Transverse colon (tissue), 4 donors: ENCODE measurements around the gene FAM210A. TPM values are rescaled to one million over a fixed set of nuclear protein-coding genes. Genes with fewer than 3 reads are reported as not detected.

Experiments used
- DNase-seq: peaks from one replicate; pipeline ENCODE4 v3.0.0-alpha.2; 2019
- H3K27ac ChIP-seq, 4 donors: fragments of 200-600 bp; sonication (generic); 2 replicates each; pipeline ENCODE4 v1.5.1; 2016 to 2018; ENCODE audit warnings: inconsistent platforms in 4 of 4
- H3K27me3 ChIP-seq: fragments of 200-600 bp; sonication (generic); 2 replicates; pipeline ENCODE4 v1.5.1; 2017; ENCODE audit warnings: inconsistent platforms
- H3K36me3 ChIP-seq, 4 donors: fragments of 200-600 bp; sonication (generic); 2 replicates each; pipeline ENCODE4 v1.5.1; 2017 to 2019; ENCODE audit warnings: inconsistent platforms in 4 of 4
- H3K4me1 ChIP-seq, 4 donors: fragments of 200-600 bp; sonication (generic); 2 replicates each; pipeline ENCODE4 v1.5.1; 2017 to 2020; ENCODE audit warnings: inconsistent platforms in 4 of 4
- H3K4me3 ChIP-seq, 4 donors: fragments of 200-600 bp; sonication (generic); 1 replicate in 1 of 4; 2 replicates in 3 of 4; pipeline versions ENCODE4 v1.5.1 to v1.6.1; 2017 to 2019; ENCODE audit warnings: inconsistent platforms in 4 of 4
- H3K9me3 ChIP-seq, 2 donors: fragments of 200-600 bp; sonication (generic); 2 replicates each; pipeline ENCODE4 v1.5.1; 2017 to 2019; ENCODE audit warnings: inconsistent platforms in 2 of 2
- CTCF ChIP-seq, 5 experiments: fragments of 200-600 bp in 3 of 5; fragments of 450-650 bp in 2 of 5; sonication (generic) in 3 of 5; IDR thresholded peaks; 1 replicate in 2 of 5; 2 replicates in 3 of 5; pipeline ENCODE4 v1.5.1; 2016 to 2017; ENCODE audit warnings: antibody characterized with exemption in 5 of 5, inconsistent platforms in 3 of 5, mild to moderate bottlenecking in 2 of 5, moderate library complexity in 1 of 5
- EP300 ChIP-seq: sonication (generic); formaldehyde crosslinking; IDR thresholded peaks from one replicate; pipeline ENCODE4 v1.6.1; 2017; ENCODE audit warnings: antibody characterized with exemption, low read depth
- POLR2A ChIP-seq: fragments of 450-650 bp; IDR thresholded peaks from one replicate; pipeline ENCODE4 v1.6.1; 2016; ENCODE audit warnings: antibody characterized with exemption, mild to moderate bottlenecking, moderate library complexity
- POLR2AphosphoS5 ChIP-seq, 3 donors: sonication (generic); formaldehyde crosslinking; IDR thresholded peaks; one replicate each; pipeline ENCODE4 v1.6.1; 2016; ENCODE audit warnings: antibody characterized with exemption in 3 of 3
- WGBS, 2 donors: methylation state at CpG; one replicate each; pipeline ENCODE4 v1.1.5; 2018; ENCODE audit warnings: low coverage in 1 of 2; 5-methylcytosine and 5-hydroxymethylcytosine counted together
- in situ Hi-C, 4 donors: fragments of 200-750 bp; cut with MboI; loops; one replicate each; pipeline versions ENCODE4 v1.15.0 to v1.15.1; 2017; ENCODE audit warnings: low sequenced_read_pairs in 3 of 4, low pct_ligation_motif_present in 1 of 4, low pct_unique_long_range_greater_than_20kb in 1 of 4
- intact Hi-C: fragments of 100-400 bp; cut with DNase I; formaldehyde crosslinking; loops from one replicate; pipeline ENCODE4 v1.15.1; 2023; ENCODE audit warnings: low total_unique reads
- total RNA-seq, 4 donors: library from RNA; depleted of rRNA; stranded (reverse); fragments of >200 nt; gene quantifications; one replicate each; pipeline ENCODE4 v1.1.0, GENCODE V29; 2016

The FAM210A gene
- total RNA-seq, 4 donors from 2014 or later = 0.80 to 12.2 (median 10.2) TPM

GRCh38 chr18:13660510-13660909, 65.8 kb downstream of the FAM210A start:
- no peak for DNase-seq
- 58 to 81% methylated on average over 4 to 5 of the region's 5 CpGs for WGBS, 2 donors
- Histone ChIP-seq H3K27ac (no peak overlapping the region), H3K9me3 (no peaks in the 10 kb centered on the region), H3K27me3 (no peaks in the 10 kb centered on the region), H3K4me1 (no peaks in the 10 kb centered on the region), H3K36me3 (peaks cover 0 to 3% (median 0%) of the 10 kb centered on the region in 4 donors), H3K4me3 (no peak overlapping the region)
- intact Hi-C loops = no loop called here
- in situ Hi-C loops = loop anchor here in 1 of 4 donors (25.0 kb wide), 1 partner anchor 102 kb away; no protein-coding TSS in a partner anchor
- TF ChIP-seq EP300 = no peak
- TF ChIP-seq POLR2A = no peak
- no peak for TF ChIP-seq CTCF (IDR thresholded peaks at IDR 0.05)
- TF ChIP-seq POLR2AphosphoS5 (IDR thresholded peaks at IDR 0.05) = no peak

- 69 to 77% methylated on average over 6 to 7 of the region's 8 CpGs for WGBS, 2 donors
- DNase-seq = no peak
- Histone ChIP-seq H3K4me1 (no peaks in the 10 kb centered on the region), H3K27me3 (no peaks in the 10 kb centered on the region), H3K4me3 (no peak overlapping the region), H3K9me3 (no peaks in the 10 kb centered on the region), H3K27ac (no peak overlapping the region), H3K36me3 (no peaks in the 10 kb centered on the region)
- intact Hi-C loops = no loop called here
- in situ Hi-C loops = loop anchor here in 1 of 4 donors (25.0 kb wide), 1 partner anchor 104 kb away; no protein-coding TSS in a partner anchor
- TF ChIP-seq POLR2A (no peak), POLR2AphosphoS5 (IDR thresholded peaks at IDR 0.05) (no peak), EP300 (no peak), CTCF (IDR thresholded peaks at IDR 0.05) (no peak)
These were observed 67.7 kb downstream of the FAM210A start for GRCh38 chr18:13658436-13659204.

GRCh38 chr18:13657974-13658373, 68.4 kb downstream of the FAM210A start:
- in situ Hi-C loops (loop anchor here in 1 of 4 donors (25.0 kb wide), 1 partner anchor 104 kb away; no protein-coding TSS in a partner anchor), intact Hi-C loops (no loop called here)
- no peak overlapping the region for H3K4me3 ChIP-seq
- no peak for TF ChIP-seq POLR2A
- TF ChIP-seq POLR2AphosphoS5 (IDR thresholded peaks at IDR 0.05) = no peak
- no peak for TF ChIP-seq CTCF (IDR thresholded peaks at IDR 0.05)
- TF ChIP-seq EP300 = no peak
- no peak overlapping the region for H3K27ac ChIP-seq
- DNase-seq = no peak
- H3K27me3 ChIP-seq = no peaks in the 10 kb centered on the region
- no peaks in the 10 kb centered on the region for H3K36me3 ChIP-seq
- H3K9me3 ChIP-seq = no peaks in the 10 kb centered on the region
- 54 to 57% methylated on average over 2 to 7 of the region's 7 CpGs for WGBS, 2 donors
- no peaks in the 10 kb centered on the region for H3K4me1 ChIP-seq

GRCh38 chr18:13653746-13654433, 72.5 kb downstream of the FAM210A start:
- Histone ChIP-seq H3K4me1 (no peaks in the 10 kb centered on the region), H3K9me3 (no peaks in the 10 kb centered on the region), H3K27ac (no peak overlapping the region), H3K4me3 (no peak overlapping the region), H3K36me3 (no peaks in the 10 kb centered on the region), H3K27me3 (no peaks in the 10 kb centered on the region)
- TF ChIP-seq POLR2A (no peak), EP300 (no peak), CTCF (IDR thresholded peaks at IDR 0.05) (no peak), POLR2AphosphoS5 (IDR thresholded peaks at IDR 0.05) (no peak)
- 76 to 100% methylated on average over 1 to 13 of the region's 13 CpGs for whole genome bisulfite sequencing, 2 donors
- in situ Hi-C loops = loop anchor here in 1 of 4 donors (25.0 kb wide), 1 partner anchor 108 kb away; no protein-coding TSS in a partner anchor
- DNase-seq = no peak
- intact Hi-C loops = no loop called here
